ENCODE measurements around the gene LECT2. TPM values are rescaled to one million over a fixed set of nuclear protein-coding genes. Genes with fewer than 3 reads are reported as not detected.

The LECT2 gene
- total RNA-seq, 1 donor from 2014 or later, result not detected

- H3K4me1 Mint-ChIP-seq, result no peaks in the 10 kb centered on the region
- H3K9me3 Mint-ChIP-seq, result no peaks in the 10 kb centered on the region
- no peak overlapping the region for H3K4me3 Mint-ChIP-seq
- no peak for DNase-seq
- H3K27me3 Mint-ChIP-seq, result peaks cover 7% of the 10 kb centered on the region
- H3K36me3 Mint-ChIP-seq (ENCODE audit: low read depth), result no peaks in the 10 kb centered on the region
- no peak overlapping the region for H3K27ac Mint-ChIP-seq
- intact Hi-C loops (cut with micrococcal nuclease), result no loop called here
These were observed 35.9 kb upstream of the LECT2 start for GRCh38 chr5:135990528-135991255.

- H3K4me3 Mint-ChIP-seq, result no peak overlapping the region
- intact Hi-C loops (cut with micrococcal nuclease), result no loop called here
- peaks cover 7% of the 10 kb centered on the region for H3K27me3 Mint-ChIP-seq
- H3K9me3 Mint-ChIP-seq, result no peaks in the 10 kb centered on the region
- no peak overlapping the region for H3K27ac Mint-ChIP-seq
- DNase-seq, result no peak
- no peaks in the 10 kb centered on the region for H3K36me3 Mint-ChIP-seq (ENCODE audit: low read depth)
- no peaks in the 10 kb centered on the region for H3K4me1 Mint-ChIP-seq
These were observed 34.9 kb upstream of the LECT2 start for GRCh38 chr5:135989686-135990085.

GRCh38 chr5:135988546-135988945, 33.8 kb upstream of the LECT2 start:
- DNase-seq, result no peak
- H3K9me3 Mint-ChIP-seq, result no peaks in the 10 kb centered on the region
- no peak overlapping the region for H3K27ac Mint-ChIP-seq
- H3K4me1 Mint-ChIP-seq, result no peaks in the 10 kb centered on the region
- H3K4me3 Mint-ChIP-seq, result no peak overlapping the region
- H3K27me3 Mint-ChIP-seq, result peaks cover 7% of the 10 kb centered on the region
- intact Hi-C loops (cut with micrococcal nuclease), result no loop called here
- H3K36me3 Mint-ChIP-seq (ENCODE audit: low read depth), result no peaks in the 10 kb centered on the region

GRCh38 chr5:135986891-135987401, 32.2 kb upstream of the LECT2 start:
- H3K4me3 Mint-ChIP-seq, result no peak overlapping the region
- no peaks in the 10 kb centered on the region for H3K9me3 Mint-ChIP-seq
- DNase-seq, result no peak
- H3K27me3 Mint-ChIP-seq, result peaks cover 7% of the 10 kb centered on the region
- intact Hi-C loops (cut with micrococcal nuclease), result no loop called here
- no peak overlapping the region for H3K27ac Mint-ChIP-seq
- H3K36me3 Mint-ChIP-seq (ENCODE audit: low read depth), result no peaks in the 10 kb centered on the region
- no peaks in the 10 kb centered on the region for H3K4me1 Mint-ChIP-seq

DNA sequence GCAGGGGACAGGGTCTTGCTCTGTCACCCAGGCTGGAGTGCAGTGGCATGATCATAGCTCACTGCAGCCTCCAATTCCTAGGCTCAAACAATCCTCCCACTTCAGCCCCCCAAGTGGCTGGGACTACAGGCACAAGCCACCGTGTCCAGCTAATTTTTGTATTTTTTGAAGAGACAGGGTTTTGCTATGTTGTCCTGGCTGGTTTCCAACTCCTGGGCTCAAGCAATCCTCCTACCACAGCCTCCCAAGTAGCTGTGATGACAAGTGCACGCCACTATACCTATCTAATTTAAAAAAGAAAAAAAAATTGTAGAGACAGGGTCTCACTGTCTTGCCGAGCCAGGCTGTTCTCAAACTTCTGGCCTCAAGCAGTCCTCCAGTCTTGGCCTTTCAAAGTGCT, 31.6 kb upstream of the LECT2 start:
- H3K36me3 Mint-ChIP-seq (ENCODE audit: low read depth), result no peaks in the 10 kb centered on the region
- intact Hi-C loops (cut with micrococcal nuclease), result no loop called here
- H3K27ac Mint-ChIP-seq, result no peak overlapping the region
- no peak for DNase-seq
- H3K4me3 Mint-ChIP-seq, result no peak overlapping the region
- no peaks in the 10 kb centered on the region for H3K9me3 Mint-ChIP-seq
- H3K27me3 Mint-ChIP-seq, result peaks cover 7% of the 10 kb centered on the region
- H3K4me1 Mint-ChIP-seq, result no peaks in the 10 kb centered on the region

DNA sequence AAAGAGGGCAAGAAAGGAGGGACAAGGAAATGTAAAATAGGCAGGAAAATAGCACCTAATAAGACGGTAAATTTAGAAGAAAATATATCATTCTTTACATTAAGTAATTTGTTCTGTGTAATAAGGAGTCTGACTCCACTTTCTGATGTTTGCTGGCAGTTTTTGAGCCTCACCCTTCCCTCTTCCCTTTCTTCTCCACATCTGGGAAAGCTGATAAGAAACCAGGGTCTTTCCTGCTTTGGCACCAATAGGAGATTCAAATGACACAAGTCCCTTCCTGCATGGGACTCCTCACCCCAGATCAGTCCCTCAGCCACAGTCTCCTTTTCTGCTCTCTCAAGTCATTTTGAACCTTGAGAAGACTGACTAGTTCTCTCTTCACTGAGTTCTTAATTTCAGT, 31.2 kb upstream of the LECT2 start:
- H3K36me3 Mint-ChIP-seq (ENCODE audit: low read depth), result no peaks in the 10 kb centered on the region
- no peak overlapping the region for H3K4me3 Mint-ChIP-seq
- H3K9me3 Mint-ChIP-seq, result no peaks in the 10 kb centered on the region
- no peak overlapping the region for H3K27ac Mint-ChIP-seq
- intact Hi-C loops (cut with micrococcal nuclease), result no loop called here
- no peak for DNase-seq
- H3K27me3 Mint-ChIP-seq, result peaks cover 7% of the 10 kb centered on the region
- H3K4me1 Mint-ChIP-seq, result no peaks in the 10 kb centered on the region

GRCh38 chr5:135980620-135981019, 25.8 kb upstream of the LECT2 start:
- intact Hi-C loops (cut with micrococcal nuclease), result no loop called here
- no peak overlapping the region for H3K27ac Mint-ChIP-seq
- no peaks in the 10 kb centered on the region for H3K36me3 Mint-ChIP-seq (ENCODE audit: low read depth)
- no peaks in the 10 kb centered on the region for H3K4me1 Mint-ChIP-seq
- H3K27me3 Mint-ChIP-seq, result peaks cover 20% of the 10 kb centered on the region
- no peaks in the 10 kb centered on the region for H3K9me3 Mint-ChIP-seq
- no peak overlapping the region for H3K4me3 Mint-ChIP-seq
- DNase-seq, result no peak

GRCh38 chr5:135979510-135979909, 24.7 kb upstream of the LECT2 start:
- H3K36me3 Mint-ChIP-seq (ENCODE audit: low read depth), result no peaks in the 10 kb centered on the region
- no peak overlapping the region for H3K27ac Mint-ChIP-seq
- intact Hi-C loops (cut with micrococcal nuclease), result loop anchor here (5.0 kb wide), 1 partner anchor 103 kb away; no protein-coding TSS in a partner anchor
- H3K27me3 Mint-ChIP-seq, result peaks cover 24% of the 10 kb centered on the region
- H3K4me1 Mint-ChIP-seq, result no peaks in the 10 kb centered on the region
- DNase-seq, result no peak
- no peak overlapping the region for H3K4me3 Mint-ChIP-seq
- H3K9me3 Mint-ChIP-seq, result no peaks in the 10 kb centered on the region

DNA sequence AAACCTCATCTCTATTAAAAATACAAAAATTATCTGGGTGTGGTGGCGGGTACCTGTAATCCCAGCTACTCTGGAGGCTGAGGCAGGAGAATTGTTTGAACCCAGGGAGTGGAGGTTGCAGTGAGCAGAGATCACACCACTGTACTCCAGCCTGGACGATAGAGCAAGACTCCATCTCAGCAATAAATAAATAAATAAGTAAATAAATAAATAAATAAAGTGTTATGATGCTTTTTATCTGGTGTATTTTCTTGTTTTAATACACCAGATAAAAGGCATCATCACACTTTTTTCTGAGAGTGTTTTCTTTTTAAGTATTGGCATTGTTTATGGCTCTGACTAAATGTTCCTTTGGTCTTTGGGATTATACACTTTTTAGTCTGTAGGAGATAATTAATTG, 24.2 kb upstream of the LECT2 start:
- H3K4me1 Mint-ChIP-seq, result no peaks in the 10 kb centered on the region
- H3K4me3 Mint-ChIP-seq, result no peak overlapping the region
- peaks cover 26% of the 10 kb centered on the region for H3K27me3 Mint-ChIP-seq
- H3K27ac Mint-ChIP-seq, result no peak overlapping the region
- no peak for DNase-seq
- no peaks in the 10 kb centered on the region for H3K9me3 Mint-ChIP-seq
- H3K36me3 Mint-ChIP-seq (ENCODE audit: low read depth), result no peaks in the 10 kb centered on the region
- intact Hi-C loops (cut with micrococcal nuclease), result loop anchor here (5.0 kb wide), 1 partner anchor 103 kb away; no protein-coding TSS in a partner anchor

DNA sequence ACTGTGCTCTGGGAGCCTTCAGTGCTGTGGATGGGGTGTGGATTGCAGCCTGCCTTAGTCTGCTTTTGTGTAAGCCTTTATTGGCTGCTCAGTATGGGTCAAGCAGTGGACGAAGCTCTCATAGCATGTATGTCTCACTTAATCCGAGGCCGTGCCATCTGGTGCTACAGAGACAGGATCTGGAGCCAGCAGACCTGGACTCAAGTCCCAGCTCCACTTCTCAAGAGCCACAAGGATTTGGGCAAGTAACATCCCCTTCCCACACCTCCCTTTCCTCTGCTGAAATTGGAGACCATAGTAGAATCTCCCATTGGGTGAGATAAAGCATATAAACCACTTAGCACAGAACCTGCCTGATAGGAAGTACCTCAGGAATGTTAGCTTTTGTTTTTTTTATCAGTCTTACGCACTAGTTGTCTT, 23.4 kb upstream of the LECT2 start:
- Mint-ChIP-seq H3K4me3 (no peak overlapping the region), H3K27ac (no peak overlapping the region), H3K27me3 (peaks cover 32% of the 10 kb centered on the region), H3K4me1 (no peaks in the 10 kb centered on the region), H3K36me3 (ENCODE audit: low read depth) (no peaks in the 10 kb centered on the region), H3K9me3 (no peaks in the 10 kb centered on the region)
- intact Hi-C loops (cut with micrococcal nuclease), result loop anchor here (5.0 kb wide), 1 partner anchor 104 kb away; no protein-coding TSS in a partner anchor
- no peak for DNase-seq

- peak; percentile 85 for DNase-seq
- Mint-ChIP-seq H3K27me3 (peaks cover 35% of the 10 kb centered on the region), H3K36me3 (ENCODE audit: low read depth) (no peaks in the 10 kb centered on the region)
These were observed 22.7 kb upstream of the LECT2 start for GRCh38 chr5:135977375-135977928.

DNA sequence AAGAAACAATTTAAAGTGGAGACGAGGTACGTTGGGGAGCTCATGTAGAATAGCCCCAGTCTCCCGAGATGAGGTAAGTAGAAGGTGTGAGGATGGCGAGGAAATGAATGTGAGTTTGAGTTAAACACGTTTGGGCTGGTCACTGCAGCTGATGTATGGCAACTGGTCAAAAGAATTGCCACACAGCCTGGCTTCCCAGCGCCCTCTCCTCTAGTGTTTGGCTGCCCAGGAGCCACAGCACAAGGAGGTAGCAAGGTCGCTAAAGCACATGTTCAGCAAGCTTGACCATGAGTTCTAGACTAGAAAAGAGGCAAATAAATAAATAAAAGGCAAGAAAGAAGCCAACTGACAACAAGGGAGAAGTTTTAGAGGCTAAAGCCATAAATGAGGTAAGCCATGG, 21.4 kb upstream of the LECT2 start:
- intact Hi-C loops (cut with micrococcal nuclease), result loop anchor here (5.0 kb wide), 1 partner anchor 106 kb away; no protein-coding TSS in a partner anchor
- H3K4me1 Mint-ChIP-seq, result no peaks in the 10 kb centered on the region
- H3K9me3 Mint-ChIP-seq, result no peaks in the 10 kb centered on the region
- no peak overlapping the region for H3K4me3 Mint-ChIP-seq
- H3K27me3 Mint-ChIP-seq, result peaks cover 38% of the 10 kb centered on the region
- no peak overlapping the region for H3K27ac Mint-ChIP-seq
- no peaks in the 10 kb centered on the region for H3K36me3 Mint-ChIP-seq (ENCODE audit: low read depth)
- no peak for DNase-seq

More at GRCh38 chr5:135977375-135977928, 22.7 kb upstream of the LECT2 start:
- no peak overlapping the region for H3K4me3 Mint-ChIP-seq
- intact Hi-C loops (cut with micrococcal nuclease), result loop anchor here (1.0 to 5.0 kb wide), 2 partner anchors 105 to 235 kb away; no protein-coding TSS in a partner anchor
- H3K4me1 Mint-ChIP-seq, result no peaks in the 10 kb centered on the region
- no peak overlapping the region for H3K27ac Mint-ChIP-seq
- H3K9me3 Mint-ChIP-seq, result no peaks in the 10 kb centered on the region

DNA sequence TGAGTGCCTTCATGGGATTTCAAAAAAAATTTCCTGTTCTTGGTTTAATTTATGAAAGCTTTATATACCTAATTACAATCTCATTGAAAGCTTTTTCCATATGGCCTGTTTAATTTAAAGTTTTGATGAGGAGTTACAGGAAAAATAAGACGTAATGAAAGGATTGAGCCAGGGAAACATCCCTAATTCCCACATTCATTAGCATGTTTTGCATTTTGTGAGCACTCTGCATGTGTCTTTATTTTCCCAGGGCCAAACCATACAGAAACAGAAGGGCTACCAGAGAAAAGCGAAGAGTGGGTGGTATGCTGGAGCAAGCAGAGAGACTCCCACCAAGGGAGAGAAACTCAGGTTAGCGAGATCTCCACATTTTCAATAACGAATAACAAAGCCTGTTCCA, 20.3 kb upstream of the LECT2 start:
- Mint-ChIP-seq H3K4me3 (no peak overlapping the region), H3K27me3 (peaks cover 44% of the 10 kb centered on the region), H3K36me3 (ENCODE audit: low read depth) (no peaks in the 10 kb centered on the region), H3K27ac (no peak overlapping the region), H3K4me1 (no peaks in the 10 kb centered on the region), H3K9me3 (no peaks in the 10 kb centered on the region)
- intact Hi-C loops (cut with micrococcal nuclease), result loop anchor here (5.0 kb wide), 1 partner anchor 107 kb away; no protein-coding TSS in a partner anchor
- no peak for DNase-seq

DNA sequence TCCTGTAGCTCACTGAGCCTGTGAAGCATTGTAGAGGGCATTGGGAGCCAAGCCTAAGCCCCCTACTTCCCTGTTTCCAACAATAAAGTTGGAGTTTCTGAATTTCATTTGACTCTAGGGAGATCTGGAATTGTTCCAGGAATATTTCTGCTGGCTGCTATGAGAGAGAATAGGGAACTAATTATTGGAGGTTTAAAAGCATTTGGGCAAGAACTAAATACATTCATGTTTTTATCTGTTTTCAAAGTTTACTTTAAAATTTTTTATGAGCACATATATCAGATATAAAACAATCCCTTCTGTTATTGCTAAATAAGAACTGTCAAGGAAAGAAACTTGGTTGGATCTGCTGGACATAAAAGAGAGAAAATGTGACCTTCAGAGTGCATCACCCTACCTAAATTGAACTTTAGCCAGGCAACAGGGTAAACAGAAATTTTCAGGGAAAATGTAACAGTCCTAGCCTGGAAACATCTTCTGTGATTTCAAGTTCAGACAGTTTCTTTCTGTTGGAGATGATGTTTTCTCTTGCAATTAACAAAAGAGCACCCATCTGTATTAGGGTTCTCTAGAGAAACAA, 19.3 kb upstream of the LECT2 start:
- no peak for DNase-seq
- intact Hi-C loops (cut with micrococcal nuclease), result no loop called here
- no peak overlapping the region for H3K27ac Mint-ChIP-seq
- no peaks in the 10 kb centered on the region for H3K36me3 Mint-ChIP-seq (ENCODE audit: low read depth)
- H3K9me3 Mint-ChIP-seq, result no peaks in the 10 kb centered on the region
- H3K4me1 Mint-ChIP-seq, result no peaks in the 10 kb centered on the region
- H3K27me3 Mint-ChIP-seq, result peaks cover 42% of the 10 kb centered on the region
- H3K4me3 Mint-ChIP-seq, result no peak overlapping the region
